Peyer's patch (tissue), 4 donors: Measurements from ENCODE around the gene NOX5.

Experiments
- CTCF ChIP-seq, 6 experiments: fragments of 450-650 bp in 4 of 6; fragments of 200-600 bp in 2 of 6; sonication (generic) in 1 of 6; IDR thresholded peaks; one replicate each; pipeline ENCODE4 v1.5.1; 2017 to 2019; ENCODE audit warnings: antibody characterized with exemption in 6 of 6, mild to moderate bottlenecking in 3 of 6, moderate library complexity in 1 of 6
- POLR2A ChIP-seq, 2 donors: fragments of 450-650 bp; IDR thresholded peaks; one replicate each; pipeline ENCODE4 v1.5.1; 2017; ENCODE audit warnings: antibody characterized with exemption in 2 of 2, mild to moderate bottlenecking in 2 of 2, moderate library complexity in 2 of 2

GRCh38 chr15:69059557-69059943 is 45.1 kb downstream of the NOX5 start:
- TF ChIP-seq CTCF (IDR thresholded peaks at IDR 0.05) (no peak), POLR2A (IDR thresholded peaks at IDR 0.05) (no peak)
